Activated CD8-positive, alpha-beta memory T cell treated with anti-CD3 and anti-CD28 coated beads, Interleukin-2, amount 50 U/mL, for 48 hours (primary cell): ENCODE data around the gene RDH16.
"Not testable (repeated sequence)": the region's sequence is repeated elsewhere in the genome, so short reads cannot be mapped to it uniquely, and the experiment has no call there.

Experiments used
- DNase-seq: peaks from one replicate; pipeline ENCODE4 v3.0.0-alpha.2; 2020

Gene RDH16

GRCh38 chr12:56916296-56916995 is 41.0 kb downstream of the RDH16 start:
- no peak for DNase-seq

GRCh38 chr12:56914724-56915123 is 42.7 kb downstream of the RDH16 start:
- DNase-seq, result no peak

DNA sequence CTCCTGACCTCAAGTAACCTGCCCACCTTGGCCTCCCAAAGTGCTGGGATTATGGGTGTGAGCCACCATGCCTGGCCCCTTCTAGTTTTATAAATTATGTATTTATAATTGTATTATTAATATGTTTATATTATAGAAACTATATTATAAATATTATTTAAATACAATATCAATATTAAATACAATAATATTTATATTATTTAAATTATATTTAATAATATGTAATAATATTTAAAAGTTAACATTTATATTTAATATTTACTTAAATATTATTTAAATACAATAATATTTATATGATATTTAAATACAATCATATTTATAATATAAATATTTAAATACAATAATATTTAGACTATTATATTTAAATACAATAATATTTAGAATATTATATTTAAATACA is 43.2 kb downstream of the RDH16 start:
- no peak for DNase-seq

GRCh38 chr12:56909403-56909802 is 48.0 kb downstream of the RDH16 start:
- DNase-seq, result not testable (repeated sequence)

GRCh38 chr12:56908136-56908535 is 49.3 kb downstream of the RDH16 start:
- no peak for DNase-seq

DNA sequence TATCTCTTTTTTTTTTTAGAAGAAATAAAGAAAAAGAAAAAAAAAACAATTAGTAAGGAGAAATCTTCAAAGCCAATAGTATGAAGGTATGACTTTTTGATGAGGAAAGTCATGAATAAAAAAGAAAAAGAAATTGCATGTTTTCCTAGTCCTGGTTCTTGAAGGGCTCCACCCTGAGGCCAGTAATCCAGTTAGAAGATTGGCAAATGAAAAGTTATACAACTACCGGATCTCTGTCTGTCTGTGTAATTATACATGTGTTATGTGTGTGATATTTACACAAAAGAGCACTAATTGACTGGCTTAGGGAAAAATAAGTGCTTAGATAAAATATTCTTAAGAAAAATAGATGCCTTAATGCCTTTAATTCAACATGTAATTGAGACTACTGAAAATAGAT is 51.6 kb downstream of the RDH16 start:
- no peak for DNase-seq

- no peak for DNase-seq
Measured at GRCh38 chr12:56903374-56903773, 54.0 kb downstream of the RDH16 start.
